Left ventricle myocardium superior (tissue), 1 donor: ENCODE data around the gene SMCR8. TPM values are rescaled to one million over a fixed set of nuclear protein-coding genes. Genes with fewer than 3 reads are reported as not detected.

Experiments used
- ATAC-seq: fragments of 200-7000 bp; cut with Tn5 transposase; one replicate; pipeline ENCODE4 v1.9.1; 2020; ENCODE audit warnings: mild to moderate bottlenecking, moderate library complexity
- DNase-seq: peaks from one replicate; pipeline ENCODE4 v3.0.0-alpha.2; 2020
- intact Hi-C: fragments of 100-400 bp; cut with micrococcal nuclease; formaldehyde crosslinking; loops from one replicate; pipeline ENCODE4 v1.11.0; 2022
- total RNA-seq: library from RNA; stranded (reverse); fragmentation: NEBNext Ultra II Directional; extraction: Animal tissue kit (Norgen Biotek cat#: 25700); gene quantifications from one replicate; pipeline ENCODE4 v1.2.1, GENCODE V29; 2021
- donor health status: DM: no; HTN: yes; CAD: no; lungs with severe emphysema.

Gene SMCR8
- total RNA-seq, 1 donor from 2014 or later: 13.1 TPM

DNA sequence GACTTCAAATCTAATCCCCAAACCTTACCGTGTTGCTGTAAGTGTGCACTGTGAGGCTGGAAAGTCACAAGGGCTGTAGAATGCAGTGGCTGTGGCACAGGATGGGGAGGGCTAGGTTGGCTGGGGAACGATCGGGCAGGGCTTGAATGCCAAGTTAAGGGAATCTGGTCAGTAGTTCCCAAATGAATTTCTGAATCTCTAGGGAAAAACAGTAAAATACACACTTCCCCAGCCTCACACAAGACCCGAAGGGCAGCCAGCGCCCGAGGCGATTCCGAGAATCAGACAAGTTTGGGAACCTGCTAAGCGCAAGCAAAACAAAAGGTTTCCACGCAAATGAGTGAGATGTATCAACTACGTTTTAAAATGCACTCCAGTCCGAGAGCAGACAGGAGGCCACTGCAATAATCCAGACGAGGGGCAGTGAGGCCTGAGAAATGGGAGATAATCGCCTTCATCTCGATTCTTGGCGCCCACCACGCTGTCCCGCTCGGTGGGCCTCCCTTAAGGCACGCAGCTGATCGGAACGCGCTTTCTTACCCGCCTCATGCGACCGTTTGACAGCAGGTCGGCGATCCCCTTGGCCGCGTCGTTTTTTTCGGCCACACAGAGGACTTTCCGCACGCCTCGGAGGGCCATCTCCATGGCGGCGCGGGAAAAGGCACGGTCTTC, 898 bp upstream of the SMCR8 start:
- DNase-seq (no peak), ATAC-seq (no peak)
- intact Hi-C loops: loop anchor here (5.0 kb wide), 1 partner anchor 97 kb away; no protein-coding TSS in a partner anchor

DNA sequence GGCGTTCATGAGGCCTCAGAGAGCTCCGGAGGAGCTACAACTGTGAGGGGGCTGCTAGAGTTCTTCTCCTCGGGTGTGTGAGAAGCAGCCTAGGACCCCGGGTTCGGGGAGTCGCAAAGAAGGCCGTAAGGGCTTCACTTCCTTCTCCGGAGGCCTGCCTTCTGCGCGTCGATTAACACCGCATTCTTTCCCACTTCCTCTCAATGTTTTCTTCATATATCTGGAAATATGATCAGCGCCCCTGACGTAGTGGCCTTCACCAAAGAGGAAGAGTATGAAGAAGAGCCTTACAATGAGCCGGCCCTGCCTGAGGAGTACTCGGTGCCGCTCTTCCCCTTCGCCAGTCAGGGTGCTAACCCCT, 449 bp downstream of the SMCR8 start:
- intact Hi-C loops: no loop called here
- no peak for DNase-seq
- ATAC-seq: no peak

DNA sequence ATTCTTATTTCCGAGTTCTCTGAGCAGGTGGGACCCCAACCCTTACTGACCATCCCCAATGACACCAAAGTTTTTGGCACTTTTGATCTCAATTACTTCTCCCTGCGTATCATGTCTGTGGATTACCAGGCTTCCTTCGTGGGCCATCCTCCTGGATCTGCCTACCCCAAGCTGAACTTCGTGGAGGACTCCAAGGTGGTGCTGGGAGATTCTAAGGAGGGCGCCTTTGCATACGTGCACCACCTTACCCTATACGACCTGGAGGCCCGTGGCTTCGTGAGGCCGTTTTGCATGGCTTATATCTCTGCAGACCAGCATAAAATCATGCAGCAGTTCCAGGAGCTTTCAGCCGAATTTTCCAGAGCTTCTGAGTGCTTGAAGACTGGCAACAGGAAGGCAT, 868 bp downstream of the SMCR8 start:
- DNase-seq (no peak), ATAC-seq (no peak)
- intact Hi-C loops: no loop called here

DNA sequence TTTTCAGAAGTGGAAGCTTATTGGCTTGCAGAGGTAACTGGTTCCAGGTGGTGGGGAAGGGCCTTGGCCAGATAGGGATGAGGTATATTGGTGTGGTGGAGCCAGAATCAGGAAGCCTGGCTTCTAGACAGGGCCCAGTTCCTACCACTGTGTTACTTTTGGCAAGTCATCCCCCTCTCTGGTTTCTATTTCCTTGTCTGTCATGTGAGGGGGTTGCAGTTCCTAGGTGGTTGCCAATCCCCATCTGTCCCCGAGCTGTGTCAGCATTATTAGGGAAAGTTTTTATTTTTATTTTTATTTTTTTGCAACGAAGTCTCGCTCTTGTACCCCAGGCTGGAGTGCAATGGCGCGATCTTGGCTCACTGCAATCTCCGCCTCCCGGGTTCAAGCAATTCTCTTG, 3.0 kb downstream of the SMCR8 start:
- DNase-seq (no peak), ATAC-seq (no peak)
- intact Hi-C loops: no loop called here

DNA sequence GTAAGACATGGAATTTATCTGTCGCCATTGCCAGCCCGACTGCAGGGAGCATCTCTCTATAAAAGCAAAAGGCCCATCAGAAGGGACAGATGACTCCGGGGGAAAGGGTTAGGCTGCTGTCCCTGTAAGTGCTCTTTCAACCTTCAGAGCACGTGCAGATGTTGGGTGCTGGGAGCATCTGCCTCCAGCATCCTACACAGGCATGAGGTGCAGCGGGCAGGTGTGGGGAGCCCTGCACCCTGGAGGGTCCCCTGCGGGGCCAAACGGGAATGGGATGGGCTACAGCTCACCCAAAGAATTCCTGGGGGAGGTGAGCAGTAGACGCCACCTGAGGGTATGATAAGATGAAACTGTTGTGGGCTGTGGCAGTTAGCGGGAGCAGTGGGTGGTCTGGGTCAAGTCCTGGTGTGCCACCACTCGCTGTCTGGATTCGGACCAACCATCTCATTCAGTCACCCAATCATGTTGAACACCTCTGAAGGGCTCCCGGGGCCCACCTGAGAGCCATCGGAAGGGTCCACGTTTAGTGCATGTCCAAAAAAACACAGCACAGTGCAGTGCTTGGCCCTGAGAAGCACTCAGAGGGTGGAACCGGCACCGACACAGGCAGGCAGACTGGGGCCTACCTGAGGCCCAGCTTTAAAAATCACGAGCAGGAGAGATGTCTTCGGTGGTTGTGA, 3.8 kb downstream of the SMCR8 start:
- intact Hi-C loops: no loop called here
- DNase-seq (no peak), ATAC-seq (no peak)

DNA sequence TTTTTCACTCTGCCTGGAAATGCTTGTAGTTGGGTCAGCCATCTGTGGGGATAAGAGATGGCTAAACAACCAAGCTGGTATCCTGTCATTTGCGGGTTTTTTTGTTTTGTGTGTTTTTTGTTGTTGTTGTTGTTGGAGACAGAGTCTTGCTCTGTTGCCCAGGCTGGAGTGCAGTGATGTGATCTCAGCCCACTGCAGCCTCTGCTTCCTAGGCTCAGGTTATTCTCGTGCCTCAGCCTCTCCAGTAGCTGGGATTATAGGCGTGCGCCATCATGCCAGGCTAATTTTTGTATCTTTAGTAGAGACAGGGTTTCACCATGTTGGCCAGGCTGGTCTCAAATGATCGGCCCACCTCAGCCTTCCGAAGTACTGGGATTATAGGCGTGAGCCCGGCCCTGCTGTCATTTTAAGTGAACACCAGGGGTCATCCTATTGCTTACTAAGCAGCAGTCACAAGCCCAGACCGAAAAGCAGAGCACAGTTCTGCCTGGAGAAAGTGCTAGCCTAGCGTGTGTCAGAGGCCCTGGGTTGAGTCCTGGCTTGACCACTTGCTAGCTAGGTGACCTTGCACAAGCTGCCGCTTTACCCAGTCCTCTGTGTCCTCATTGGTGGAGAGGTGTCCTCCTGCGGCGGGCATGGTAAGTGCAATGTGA, 4.6 kb downstream of the SMCR8 start:
- no peak for DNase-seq
- peak; percentile 8 for ATAC-seq
- intact Hi-C loops: no loop called here

DNA sequence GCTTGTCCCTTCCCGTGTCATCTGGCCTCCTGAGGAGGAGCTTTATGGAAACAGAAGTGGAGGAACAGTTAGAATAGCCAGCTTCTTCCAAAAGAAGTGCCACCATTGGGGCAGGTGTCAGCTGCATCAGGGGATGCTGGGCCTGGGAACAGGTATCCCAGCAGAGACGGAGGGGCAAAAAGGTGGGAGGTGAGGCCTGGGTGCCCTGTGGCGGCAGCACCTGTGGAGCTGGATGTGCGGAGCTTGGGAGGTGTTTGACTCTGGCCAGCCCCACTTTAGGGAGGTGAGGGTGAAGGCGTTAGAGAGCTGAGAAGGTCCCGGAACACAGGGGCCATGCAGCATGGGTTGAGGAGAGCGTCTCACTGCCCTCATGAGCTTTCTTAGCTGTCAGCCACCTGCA, 5.2 kb downstream of the SMCR8 start:
- no peak for DNase-seq
- intact Hi-C loops: no loop called here
- no peak for ATAC-seq

DNA sequence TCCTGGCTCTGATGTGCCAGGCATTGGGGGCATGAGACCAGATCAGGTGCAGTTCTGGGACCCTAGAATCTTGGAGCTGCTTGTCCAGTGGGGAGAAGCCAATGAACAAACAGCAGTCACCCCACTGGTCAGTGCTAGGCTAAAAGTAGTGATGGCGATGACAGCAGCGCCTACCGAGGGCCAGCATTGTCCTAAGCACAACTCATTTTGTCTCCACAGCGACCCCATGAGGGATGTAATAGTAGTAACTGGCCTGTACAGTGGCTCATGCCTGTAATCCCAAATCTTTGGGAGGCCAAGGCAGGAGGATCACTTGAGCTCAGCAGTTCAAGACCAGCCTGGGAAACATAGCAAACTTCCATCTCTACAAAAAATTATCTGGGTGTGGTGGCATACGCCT, 6.2 kb downstream of the SMCR8 start:
- intact Hi-C loops: no loop called here
- DNase-seq (no peak), ATAC-seq (peak; percentile 14)

DNA sequence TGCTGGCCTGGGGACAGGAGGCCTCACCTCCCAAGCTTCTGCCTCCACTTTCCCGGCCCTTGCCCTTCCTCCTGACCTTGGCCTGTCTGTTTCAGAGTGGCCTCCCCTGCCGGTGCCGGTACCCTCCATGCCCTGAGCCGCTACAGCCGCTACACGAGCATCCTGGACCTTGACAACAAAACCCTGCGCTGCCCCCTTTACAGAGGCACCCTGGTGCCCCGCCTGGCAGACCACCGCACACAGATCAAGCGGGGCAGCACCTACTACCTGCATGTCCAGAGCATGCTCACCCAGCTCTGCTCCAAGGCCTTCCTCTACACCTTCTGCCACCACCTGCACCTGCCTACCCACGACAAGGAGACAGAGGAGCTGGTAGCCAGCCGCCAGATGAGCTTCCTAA, 7.4 kb downstream of the SMCR8 start:
- intact Hi-C loops: no loop called here
- no peak for DNase-seq

DNA sequence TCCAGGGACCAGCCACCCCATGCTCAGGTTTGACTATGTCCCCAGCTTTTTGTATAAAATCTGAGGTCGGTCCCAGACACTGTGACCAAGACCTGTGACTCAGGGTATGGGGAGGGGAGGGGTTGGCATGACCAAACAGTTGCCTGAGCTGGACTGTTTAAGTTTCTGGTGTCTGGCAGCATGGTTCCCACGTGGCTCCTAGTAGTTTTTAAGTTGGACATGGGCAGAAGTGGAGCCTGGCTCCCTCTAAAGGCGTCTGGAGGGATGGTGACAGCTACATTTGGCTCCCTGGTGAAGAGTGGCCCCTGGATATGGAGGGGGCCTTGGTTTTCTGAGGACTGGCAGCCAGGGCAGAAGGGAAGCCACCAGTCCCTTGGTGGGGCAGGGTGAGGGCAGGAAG, 7.9 kb downstream of the SMCR8 start:
- no peak for ATAC-seq
- DNase-seq: no peak
- intact Hi-C loops: no loop called here

More for the DNA sequence above, 7.4 kb downstream of the SMCR8 start:
- no peak for ATAC-seq

DNA sequence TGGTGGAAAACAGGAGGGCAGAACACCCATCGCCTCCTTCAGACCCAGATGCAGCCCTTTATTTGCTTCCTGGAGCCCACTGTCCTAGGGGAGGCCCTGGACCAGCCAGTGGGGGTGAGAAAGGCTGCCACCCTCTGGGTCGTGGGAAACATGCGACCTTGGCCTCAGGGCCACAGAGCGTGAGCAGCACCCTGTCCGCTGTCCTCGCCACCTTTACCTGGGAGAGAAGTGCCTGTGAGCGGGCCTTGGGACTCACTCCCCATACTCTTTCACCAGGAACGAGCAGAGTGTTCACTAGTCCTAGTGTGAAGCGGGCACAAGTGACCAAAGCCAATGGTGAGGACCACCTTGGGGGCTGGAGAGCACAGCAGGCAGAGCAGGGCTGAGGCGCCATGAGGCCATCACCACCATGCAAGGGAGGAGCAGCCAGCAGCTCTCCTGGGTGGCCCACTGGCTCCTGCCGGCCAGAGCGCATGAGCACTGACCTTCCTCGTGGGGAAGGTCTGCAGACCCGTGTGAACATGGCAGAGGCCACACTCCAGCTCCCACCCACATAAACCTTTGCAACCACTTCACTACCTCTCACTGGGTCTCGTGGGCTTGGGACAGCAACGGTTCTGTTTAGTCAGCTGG, 8.5 kb downstream of the SMCR8 start:
- DNase-seq (no peak), ATAC-seq (no peak)
- intact Hi-C loops: no loop called here

DNA sequence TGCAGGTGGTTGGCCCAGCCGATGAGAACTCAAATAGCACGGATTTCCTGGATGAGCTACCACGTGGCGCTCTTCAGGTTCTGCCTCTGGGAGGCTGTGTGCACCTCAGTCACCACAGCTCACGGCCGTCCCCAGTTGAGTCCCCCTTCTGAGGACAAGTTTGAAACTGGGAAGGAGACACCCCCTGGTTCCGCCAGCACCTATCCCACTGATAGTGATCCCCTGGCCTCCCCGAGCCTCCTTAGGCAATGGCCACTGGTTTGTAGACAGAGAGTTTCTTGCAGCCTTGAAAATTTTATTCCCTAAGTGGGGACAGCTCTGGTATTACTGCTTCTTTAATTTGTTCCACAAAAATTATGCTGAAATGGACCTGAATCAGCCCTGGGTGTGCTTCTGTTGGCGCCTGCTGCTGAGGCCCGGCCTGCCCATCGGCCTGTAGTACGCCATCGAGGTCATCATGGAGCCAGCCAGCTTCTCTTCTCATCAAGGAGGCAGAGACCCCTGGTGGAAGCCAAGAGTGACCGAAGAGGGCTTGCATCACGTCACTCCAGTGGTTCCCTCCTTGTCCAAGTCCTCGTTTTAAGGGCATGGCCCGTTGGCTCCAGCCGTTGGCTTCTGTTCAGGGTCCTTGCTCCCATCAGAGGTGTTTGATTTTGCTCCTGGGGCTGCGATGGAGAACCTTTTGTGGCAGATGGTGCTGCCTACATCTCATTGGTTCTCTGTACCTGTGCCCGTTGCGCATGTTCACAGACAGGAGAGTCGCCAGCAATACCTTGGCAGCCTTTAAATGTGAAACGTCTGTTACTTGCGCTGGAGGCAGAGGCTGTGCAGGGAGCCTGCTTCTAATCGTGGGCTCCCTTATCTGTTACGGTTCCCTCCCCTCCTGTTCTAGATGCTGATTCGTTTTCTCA, 9.3 kb downstream of the SMCR8 start:
- DNase-seq (no peak), ATAC-seq (no peak)
- intact Hi-C loops: no loop called here

DNA sequence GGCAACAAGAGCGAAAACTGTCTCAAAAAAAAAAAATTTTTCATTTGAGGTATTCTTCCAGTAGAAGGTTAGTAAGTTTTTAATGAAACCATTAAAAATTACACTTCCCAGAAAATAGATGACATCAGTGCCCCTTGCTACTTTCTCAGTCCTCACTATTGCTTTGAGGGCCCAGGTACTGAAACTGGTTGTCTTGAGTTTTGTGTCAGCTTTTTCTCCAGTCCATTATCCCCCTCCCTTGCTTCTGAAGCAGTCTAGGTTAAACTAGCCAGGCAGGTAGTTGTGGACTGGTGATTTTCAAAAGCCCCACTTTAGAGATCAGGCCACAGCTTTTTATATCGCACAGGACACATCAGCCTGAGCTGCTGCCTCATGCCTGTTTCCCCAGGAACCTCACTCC, 10.9 kb downstream of the SMCR8 start:
- no peak for DNase-seq
- intact Hi-C loops: no loop called here
- ATAC-seq: no peak

DNA sequence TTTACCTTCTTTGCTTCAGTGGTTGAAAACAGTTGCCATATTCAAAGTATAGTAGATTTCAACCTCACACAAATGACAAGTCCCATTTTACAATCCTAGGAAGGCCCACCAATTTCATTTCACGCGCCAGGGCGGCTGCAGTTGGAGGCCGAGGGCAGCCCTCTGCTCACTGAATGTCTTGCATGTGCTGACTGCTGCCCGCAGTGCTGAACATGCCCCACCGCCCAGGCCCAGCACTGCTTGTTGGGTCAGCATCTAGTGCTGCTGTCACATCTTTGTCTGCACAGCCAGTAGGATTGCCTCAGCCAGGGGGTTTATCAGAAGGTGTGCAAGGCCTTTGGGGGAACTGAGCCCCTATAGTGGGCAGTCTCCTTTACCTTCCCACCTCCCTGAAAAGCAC, 11.5 kb downstream of the SMCR8 start:
- ATAC-seq (no peak), DNase-seq (no peak)
- intact Hi-C loops: no loop called here

DNA sequence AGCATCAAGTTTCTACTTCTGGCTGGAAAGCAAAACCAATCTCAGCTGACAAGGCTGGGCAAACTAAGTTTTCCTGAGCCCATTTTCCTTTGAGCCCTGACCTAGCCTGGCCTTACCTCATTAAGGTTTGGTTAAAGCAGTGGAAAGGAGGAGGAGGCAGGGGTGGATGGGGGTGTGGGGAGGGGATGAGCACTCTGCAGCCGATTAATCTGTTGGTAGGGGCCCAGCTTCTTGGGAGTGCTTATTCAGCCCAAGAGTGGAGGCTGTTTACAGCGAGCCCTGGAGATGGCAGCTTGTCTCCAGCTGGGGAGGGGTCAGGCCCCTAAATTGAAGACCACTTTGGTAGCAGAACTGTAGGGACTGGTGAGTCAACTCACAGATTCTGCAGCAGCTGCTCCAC, 12.0 kb downstream of the SMCR8 start:
- no peak for ATAC-seq

DNA sequence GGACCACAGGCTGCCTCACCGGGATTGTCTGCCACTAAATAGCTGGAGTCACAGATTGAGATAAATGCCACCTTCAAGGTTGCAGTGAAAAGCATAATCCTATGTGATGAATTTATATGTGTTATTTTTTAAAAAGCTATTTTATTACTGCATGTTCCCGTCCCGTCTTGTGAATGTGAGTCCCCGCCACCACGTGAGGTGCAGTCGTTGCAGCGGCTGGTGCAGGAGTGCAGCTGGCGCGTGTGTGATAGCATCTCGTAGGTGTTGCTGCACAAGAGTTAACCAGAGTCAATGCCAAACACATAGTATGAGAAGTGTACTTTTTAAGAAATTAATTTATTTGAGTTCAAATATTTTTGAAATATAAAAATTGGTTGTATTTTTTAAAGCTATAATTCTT, 12.5 kb downstream of the SMCR8 start:
- no peak for DNase-seq
- intact Hi-C loops: no loop called here
- ATAC-seq: no peak

More for the DNA sequence above, 12.0 kb downstream of the SMCR8 start:
- intact Hi-C loops: no loop called here
- no peak for DNase-seq

DNA sequence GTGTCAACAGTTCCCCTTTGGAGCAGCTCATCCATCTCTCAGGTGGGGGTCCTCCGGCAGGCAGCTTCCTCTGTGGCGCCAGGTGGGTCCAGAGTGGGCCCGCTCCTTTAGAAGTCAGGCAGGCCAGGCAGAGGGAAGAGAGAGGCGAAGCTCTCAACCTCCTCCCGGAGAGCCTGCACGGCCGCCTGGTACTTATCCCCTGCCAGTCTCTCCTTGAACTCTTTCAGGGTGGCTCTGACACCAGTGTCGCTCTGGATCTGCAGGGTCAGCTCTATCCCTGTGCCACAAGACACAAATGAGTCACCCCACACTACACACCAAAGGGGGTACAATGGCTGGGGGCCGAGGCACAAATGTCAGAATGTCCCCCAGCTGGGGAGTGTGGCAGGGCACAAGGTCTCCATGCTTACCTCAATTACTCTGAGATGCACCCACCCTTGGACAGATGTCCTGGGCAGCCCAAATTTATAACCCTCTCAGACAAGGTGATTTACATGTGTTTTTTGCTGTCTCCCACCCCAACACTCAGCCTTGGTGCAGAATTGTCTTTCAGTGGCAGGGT, 13.6 kb downstream of the SMCR8 start:
- DNase-seq: no peak
- intact Hi-C loops: no loop called here
- no peak for ATAC-seq

DNA sequence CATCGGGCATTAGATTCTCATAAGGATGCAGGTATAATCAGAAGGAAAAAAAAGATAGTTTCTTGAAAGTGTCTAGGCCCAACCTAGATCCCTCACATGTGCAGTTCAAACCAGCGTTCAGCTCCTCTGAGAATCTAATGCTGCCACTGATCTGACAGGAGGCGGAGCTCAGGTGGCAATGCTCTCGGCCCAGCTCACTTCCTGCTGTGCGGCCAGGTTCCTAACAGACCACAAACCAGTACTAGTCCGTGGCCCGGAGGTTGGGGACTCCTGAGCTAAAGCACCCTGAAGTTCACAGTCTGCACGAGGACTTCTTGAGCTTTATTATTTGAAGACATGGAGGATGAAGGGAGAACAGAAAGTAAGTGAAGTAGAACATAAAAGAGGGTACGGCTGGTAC, 16.8 kb downstream of the SMCR8 start:
- intact Hi-C loops: no loop called here
- DNase-seq: no peak
- ATAC-seq: no peak

DNA sequence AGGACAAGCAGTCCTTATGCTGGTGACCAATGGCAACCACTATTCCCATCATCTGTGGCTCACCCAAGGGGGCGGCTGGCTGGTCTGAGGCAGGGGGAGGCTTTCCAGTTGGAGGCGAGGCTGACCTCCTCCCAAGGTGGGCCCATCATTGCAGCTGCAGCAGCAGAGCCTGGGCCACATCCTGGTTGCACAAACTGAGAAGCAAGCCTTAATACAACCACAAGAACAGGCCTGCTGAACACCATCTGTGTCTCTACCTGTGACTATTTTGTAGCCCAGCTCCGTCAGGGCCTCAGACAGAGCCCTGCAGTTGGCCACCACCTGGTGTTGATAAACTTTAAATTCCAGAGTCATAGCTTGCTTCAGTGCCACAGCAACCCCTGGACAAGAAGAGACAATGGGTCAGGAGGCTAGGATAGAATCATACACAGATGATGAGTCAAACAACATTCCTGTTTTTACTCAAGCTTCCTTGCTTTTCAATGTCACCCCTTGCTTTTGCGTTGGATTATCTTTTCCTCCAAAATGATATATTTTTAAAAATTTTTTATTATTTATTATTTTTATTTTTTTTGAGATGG, 17.9 kb downstream of the SMCR8 start:
- DNase-seq (no peak), ATAC-seq (no peak)
- intact Hi-C loops: no loop called here
